ENCODE data around the gene AP1S1.

Gene AP1S1

DNA sequence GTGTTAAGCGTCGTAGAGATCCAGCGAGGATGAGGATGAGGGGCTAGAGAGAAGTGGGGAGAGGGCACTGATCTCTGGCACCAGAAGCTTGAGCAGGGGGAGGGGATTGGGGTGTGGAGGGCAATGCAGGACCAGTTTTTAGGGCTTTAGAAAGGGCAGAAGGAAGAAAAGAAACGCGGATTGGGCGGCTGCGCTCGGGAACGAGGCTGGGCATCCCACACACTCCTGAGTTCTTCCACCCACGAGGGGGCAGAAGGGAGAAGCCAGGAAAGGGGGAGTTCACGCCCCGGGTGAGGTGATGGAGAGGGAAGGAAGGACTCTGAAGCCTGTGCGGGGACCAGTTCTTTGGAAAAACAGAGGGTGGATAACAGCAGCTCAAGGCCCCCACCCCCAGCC, 17.2 kb downstream of the AP1S1 start:
- DNase-seq (ENCODE audit: low read depth in 1 of 2, low spot score in 1 of 2): no peak

DNA sequence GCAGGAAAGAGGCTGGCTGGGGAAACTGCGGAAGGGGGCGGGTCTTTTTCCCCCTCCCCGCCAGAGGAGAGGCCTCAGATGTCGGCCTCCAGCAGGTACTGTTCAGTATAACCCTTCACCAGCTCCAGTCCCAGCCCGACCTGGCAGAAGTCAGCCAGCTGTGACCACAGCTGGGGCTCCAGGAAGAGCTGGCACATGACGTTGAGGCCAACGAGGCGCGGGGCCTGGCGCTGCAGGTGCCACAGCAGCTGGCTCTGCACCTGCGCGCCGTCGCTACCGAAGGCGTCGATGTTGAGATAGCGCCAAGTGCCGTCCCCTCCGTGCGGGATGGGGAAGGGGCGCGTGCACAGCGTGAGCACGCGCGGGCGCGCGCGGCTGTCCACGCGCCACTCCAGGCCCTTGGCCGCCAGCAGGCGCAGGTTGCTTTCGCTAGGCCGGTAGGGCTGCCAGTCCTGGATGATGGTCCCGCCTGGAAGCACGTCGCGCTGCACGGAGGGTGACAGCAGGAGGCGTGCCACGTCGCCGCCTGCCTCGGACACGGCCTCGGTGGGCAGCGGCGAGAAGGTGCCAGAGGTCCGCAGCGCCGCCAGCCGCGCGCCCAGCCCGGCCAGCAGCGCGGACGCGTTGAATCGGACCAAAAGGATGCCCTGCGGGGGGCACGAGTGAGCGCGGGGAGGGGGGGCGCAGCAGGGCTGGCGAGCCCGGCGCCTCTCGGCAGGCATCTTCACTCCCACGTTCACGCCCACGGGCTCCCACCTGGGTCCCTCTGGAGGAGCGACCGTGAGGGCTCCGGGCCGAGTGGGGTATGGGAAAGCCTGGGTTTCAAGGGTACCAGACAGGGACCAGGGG, 18.0 kb downstream of the AP1S1 start:
- peaks cover 83% of the 10 kb centered on the region for H3K27me3 ChIP-seq (ENCODE audit: insufficient read depth, poor library complexity, severe bottlenecking)
- TF ChIP-seq GABPA (IDR thresholded peaks at IDR 0.05; ENCODE audit: low read depth) (no peak), POLR2AphosphoS5 (IDR thresholded peaks at IDR 0.05; ENCODE audit: low read depth) (peak; percentile 49; the same call in 1 of the 2 replicates)
- H3K27ac ChIP-seq (replicated peaks): no peak overlapping the region
- DNase-seq (ENCODE audit: low read depth in 1 of 2, low spot score in 1 of 2): no peak
- H3K4me3 ChIP-seq (replicated peaks; ENCODE audit: insufficient read depth, low read length): no peak overlapping the region

More for the DNA sequence above, 17.2 kb downstream of the AP1S1 start:
- H3K27me3 ChIP-seq (ENCODE audit: insufficient read depth, poor library complexity, severe bottlenecking): peaks cover 84% of the 10 kb centered on the region
- H3K27ac ChIP-seq (replicated peaks): no peak overlapping the region
- TF ChIP-seq, protein P1, sequence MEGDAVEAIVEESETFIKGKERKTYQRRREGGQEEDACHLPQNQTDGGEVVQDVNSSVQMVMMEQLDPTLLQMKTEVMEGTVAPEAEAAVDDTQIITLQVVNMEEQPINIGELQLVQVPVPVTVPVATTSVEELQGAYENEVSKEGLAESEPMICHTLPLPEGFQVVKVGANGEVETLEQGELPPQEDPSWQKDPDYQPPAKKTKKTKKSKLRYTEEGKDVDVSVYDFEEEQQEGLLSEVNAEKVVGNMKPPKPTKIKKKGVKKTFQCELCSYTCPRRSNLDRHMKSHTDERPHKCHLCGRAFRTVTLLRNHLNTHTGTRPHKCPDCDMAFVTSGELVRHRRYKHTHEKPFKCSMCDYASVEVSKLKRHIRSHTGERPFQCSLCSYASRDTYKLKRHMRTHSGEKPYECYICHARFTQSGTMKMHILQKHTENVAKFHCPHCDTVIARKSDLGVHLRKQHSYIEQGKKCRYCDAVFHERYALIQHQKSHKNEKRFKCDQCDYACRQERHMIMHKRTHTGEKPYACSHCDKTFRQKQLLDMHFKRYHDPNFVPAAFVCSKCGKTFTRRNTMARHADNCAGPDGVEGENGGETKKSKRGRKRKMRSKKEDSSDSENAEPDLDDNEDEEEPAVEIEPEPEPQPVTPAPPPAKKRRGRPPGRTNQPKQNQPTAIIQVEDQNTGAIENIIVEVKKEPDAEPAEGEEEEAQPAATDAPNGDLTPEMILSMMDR (IDR thresholded peaks at IDR 0.05; ENCODE audit: insufficient read depth, low read length): no peak
- TF ChIP-seq, protein P2, sequence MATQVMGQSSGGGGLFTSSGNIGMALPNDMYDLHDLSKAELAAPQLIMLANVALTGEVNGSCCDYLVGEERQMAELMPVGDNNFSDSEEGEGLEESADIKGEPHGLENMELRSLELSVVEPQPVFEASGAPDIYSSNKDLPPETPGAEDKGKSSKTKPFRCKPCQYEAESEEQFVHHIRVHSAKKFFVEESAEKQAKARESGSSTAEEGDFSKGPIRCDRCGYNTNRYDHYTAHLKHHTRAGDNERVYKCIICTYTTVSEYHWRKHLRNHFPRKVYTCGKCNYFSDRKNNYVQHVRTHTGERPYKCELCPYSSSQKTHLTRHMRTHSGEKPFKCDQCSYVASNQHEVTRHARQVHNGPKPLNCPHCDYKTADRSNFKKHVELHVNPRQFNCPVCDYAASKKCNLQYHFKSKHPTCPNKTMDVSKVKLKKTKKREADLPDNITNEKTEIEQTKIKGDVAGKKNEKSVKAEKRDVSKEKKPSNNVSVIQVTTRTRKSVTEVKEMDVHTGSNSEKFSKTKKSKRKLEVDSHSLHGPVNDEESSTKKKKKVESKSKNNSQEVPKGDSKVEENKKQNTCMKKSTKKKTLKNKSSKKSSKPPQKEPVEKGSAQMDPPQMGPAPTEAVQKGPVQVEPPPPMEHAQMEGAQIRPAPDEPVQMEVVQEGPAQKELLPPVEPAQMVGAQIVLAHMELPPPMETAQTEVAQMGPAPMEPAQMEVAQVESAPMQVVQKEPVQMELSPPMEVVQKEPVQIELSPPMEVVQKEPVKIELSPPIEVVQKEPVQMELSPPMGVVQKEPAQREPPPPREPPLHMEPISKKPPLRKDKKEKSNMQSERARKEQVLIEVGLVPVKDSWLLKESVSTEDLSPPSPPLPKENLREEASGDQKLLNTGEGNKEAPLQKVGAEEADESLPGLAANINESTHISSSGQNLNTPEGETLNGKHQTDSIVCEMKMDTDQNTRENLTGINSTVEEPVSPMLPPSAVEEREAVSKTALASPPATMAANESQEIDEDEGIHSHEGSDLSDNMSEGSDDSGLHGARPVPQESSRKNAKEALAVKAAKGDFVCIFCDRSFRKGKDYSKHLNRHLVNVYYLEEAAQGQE (IDR thresholded peaks at IDR 0.05; ENCODE audit: insufficient replicate concordance, low read depth): no peak
- TF ChIP-seq SPI1 (IDR thresholded peaks at IDR 0.05; ENCODE audit: borderline replicate concordance, low read depth): no peak
- H3K4me3 ChIP-seq (replicated peaks; ENCODE audit: insufficient read depth, low read length): no peak overlapping the region

DNA sequence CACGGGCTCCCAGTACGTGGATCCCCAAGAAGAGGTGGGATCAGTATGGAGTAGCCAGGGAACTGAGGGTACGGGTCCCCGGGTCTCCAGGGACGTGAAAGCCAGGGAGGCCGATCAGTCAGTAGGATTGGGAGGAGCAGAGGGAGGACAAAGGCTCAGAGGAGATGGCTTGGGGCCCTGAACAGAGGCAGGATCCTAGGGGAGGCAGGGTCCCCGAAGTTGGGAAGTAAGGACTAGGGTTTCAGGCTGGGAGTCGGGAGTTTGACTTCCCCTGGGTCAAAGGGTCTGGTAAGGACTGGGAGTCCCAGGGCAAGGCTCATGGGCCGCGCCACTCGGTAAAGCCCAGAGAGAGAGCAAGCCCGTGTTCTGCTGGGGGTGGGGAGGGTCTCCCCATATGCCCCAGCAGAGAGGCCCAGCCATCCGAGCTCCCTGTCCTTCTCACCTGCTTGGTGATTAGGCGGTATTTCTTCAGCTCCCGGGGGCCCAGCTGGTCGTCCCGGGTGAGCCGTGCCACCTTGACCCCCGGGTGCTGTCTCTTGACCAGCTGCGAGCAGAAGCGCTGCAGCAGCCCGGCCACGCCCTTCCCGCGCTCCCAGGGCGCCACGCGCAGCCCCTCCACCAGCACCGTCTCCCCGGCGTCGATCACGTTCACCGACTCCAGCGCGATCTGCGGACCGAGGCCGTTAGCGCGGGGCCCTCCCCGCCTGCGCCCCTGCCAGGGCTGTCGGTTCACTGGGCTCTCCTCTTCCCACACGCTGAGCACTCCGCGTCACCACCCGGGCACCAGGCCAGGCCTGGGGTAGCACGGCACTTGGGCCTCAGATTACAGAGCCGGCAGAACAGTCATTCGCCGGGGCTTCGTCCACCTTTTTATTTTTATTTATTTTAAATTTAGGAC, 18.8 kb downstream of the AP1S1 start:
- Histone ChIP-seq H3K27me3 (ENCODE audit: insufficient read depth, poor library complexity, severe bottlenecking) (peaks cover 84% of the 10 kb centered on the region), H3K4me3 (replicated peaks; ENCODE audit: insufficient read depth, low read length) (no peak overlapping the region; the same call in 1 of the 2 replicates), H3K27ac (replicated peaks) (no peak overlapping the region)
- DNase-seq (ENCODE audit: low read depth in 1 of 2, low spot score in 1 of 2): no peak
- TF ChIP-seq SPI1 (IDR thresholded peaks at IDR 0.05; ENCODE audit: borderline replicate concordance, low read depth) (no peak), POLR2AphosphoS5 (IDR thresholded peaks at IDR 0.05; ENCODE audit: low read depth) (no peak), GABPA (IDR thresholded peaks at IDR 0.05; ENCODE audit: low read depth) (no peak)
- TF ChIP-seq, protein P1 (IDR thresholded peaks at IDR 0.05; ENCODE audit: insufficient read depth, low read length): no peak
- TF ChIP-seq, protein P2 (IDR thresholded peaks at IDR 0.05; ENCODE audit: insufficient replicate concordance, low read depth): no peak

DNA sequence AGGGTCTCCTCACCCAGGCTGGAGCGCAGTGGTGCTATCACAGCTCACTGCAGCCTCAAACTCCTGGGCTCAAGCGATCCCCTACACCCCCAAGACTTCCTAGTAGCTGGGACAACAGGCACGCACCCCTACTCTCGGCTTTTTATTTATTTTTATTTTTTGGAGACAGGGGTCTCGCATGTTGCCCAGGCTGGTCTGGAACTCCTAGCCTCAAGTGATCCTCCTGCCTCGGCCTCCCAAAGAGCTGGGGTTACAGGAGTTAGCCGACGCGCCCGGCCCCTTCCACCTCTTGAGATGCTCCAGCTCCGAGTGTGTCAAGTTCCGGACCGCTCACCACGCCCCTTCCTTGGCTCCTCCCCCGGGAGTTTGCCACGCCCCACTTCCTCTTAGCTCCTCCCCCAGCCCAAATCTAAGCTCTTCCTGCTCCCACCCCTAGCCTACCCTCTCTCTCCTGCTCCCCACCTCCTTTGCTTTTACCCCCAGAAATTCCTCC, 19.5 kb downstream of the AP1S1 start:
- peak; percentile 41 to 44 for DNase-seq (ENCODE audit: low read depth in 1 of 2, low spot score in 1 of 2)
- TF ChIP-seq POLR2AphosphoS5 (IDR thresholded peaks at IDR 0.05; ENCODE audit: low read depth) (no peak), SPI1 (IDR thresholded peaks at IDR 0.05; ENCODE audit: borderline replicate concordance, low read depth) (peak; percentile 81)
- Histone ChIP-seq H3K27ac (replicated peaks) (no peak overlapping the region), H3K27me3 (ENCODE audit: insufficient read depth, poor library complexity, severe bottlenecking) (peaks cover 80% of the 10 kb centered on the region), H3K4me3 (replicated peaks; ENCODE audit: insufficient read depth, low read length) (no peak overlapping the region; the same call in 1 of the 2 replicates)

Data from HL-60 (cell line).